ENCODE measurements around the gene DAPK1.
"Not testable (repeated sequence)": the region's sequence is repeated elsewhere in the genome, so short reads cannot be mapped to it uniquely, and the experiment has no call there.

Gene DAPK1

GRCh38 chr9:87499424-87500017, 1.9 kb downstream of the DAPK1 start:
- H3K36me3 ChIP-seq (ENCODE audit: control insufficient read depth, insufficient read depth, low read length) = no peaks in the 10 kb centered on the region
- H3K4me1 ChIP-seq (ENCODE audit: control insufficient read depth, insufficient read depth, low read length) = peaks cover 4% of the 10 kb centered on the region
- H3K9me3 ChIP-seq (ENCODE audit: control insufficient read depth, insufficient read depth, low read length) = no peaks in the 10 kb centered on the region
- H3K27me3 ChIP-seq (ENCODE audit: control insufficient read depth, insufficient read depth, low read length) = peaks cover 4% of the 10 kb centered on the region
- H3K4me3 ChIP-seq (ENCODE audit: low read depth, low read length) = peak overlapping the region; percentile 78
- H3K9ac ChIP-seq (ENCODE audit: low read depth, low read length) = peak overlapping the region; percentile 83

GRCh38 chr9:87500491-87501270, 3.0 kb downstream of the DAPK1 start:
- Histone ChIP-seq H3K36me3 (ENCODE audit: control insufficient read depth, insufficient read depth, low read length) (no peaks in the 10 kb centered on the region), H3K4me3 (ENCODE audit: low read depth, low read length) (no peak overlapping the region), H3K9me3 (ENCODE audit: control insufficient read depth, insufficient read depth, low read length) (no peaks in the 10 kb centered on the region), H3K9ac (ENCODE audit: low read depth, low read length) (no peak overlapping the region), H3K27me3 (ENCODE audit: control insufficient read depth, insufficient read depth, low read length) (peaks cover 4% of the 10 kb centered on the region), H3K4me1 (ENCODE audit: control insufficient read depth, insufficient read depth, low read length) (peaks cover 4% of the 10 kb centered on the region)

DNA sequence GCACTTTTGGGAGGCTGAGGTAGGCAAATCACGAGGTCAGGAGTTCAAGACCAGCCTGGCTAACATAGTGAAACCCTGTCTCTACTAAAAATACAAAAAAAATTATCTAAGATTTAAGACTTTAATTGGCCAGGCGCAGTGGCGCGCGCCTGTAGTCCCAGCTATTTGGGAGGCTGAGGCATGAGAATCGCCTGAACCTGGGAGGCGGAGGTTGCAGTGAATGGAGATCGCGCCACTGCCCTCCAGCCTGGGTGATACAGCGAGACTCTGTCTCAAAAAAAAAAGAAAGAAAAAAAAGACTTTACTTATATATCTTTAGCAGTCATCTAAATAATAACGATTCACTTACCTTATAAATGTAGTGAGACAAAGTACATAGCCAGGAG, 3.6 kb downstream of the DAPK1 start:
- H3K9ac ChIP-seq (ENCODE audit: low read depth, low read length); H3K36me3 ChIP-seq (ENCODE audit: control insufficient read depth, insufficient read depth, low read length); H3K4me3 ChIP-seq (ENCODE audit: low read depth, low read length); H3K4me1 ChIP-seq (ENCODE audit: control insufficient read depth, insufficient read depth, low read length); H3K9me3 ChIP-seq (ENCODE audit: control insufficient read depth, insufficient read depth, low read length); H3K27me3 ChIP-seq (ENCODE audit: control insufficient read depth, insufficient read depth, low read length): not testable (repeated sequence)

- H3K9ac ChIP-seq (ENCODE audit: low read depth, low read length) = no peak overlapping the region
- no peaks in the 10 kb centered on the region for H3K9me3 ChIP-seq (ENCODE audit: control insufficient read depth, insufficient read depth, low read length)
- H3K27me3 ChIP-seq (ENCODE audit: control insufficient read depth, insufficient read depth, low read length) = no peaks in the 10 kb centered on the region
- H3K4me3 ChIP-seq (ENCODE audit: low read depth, low read length) = no peak overlapping the region
- peaks cover 3% of the 10 kb centered on the region for H3K36me3 ChIP-seq (ENCODE audit: control insufficient read depth, insufficient read depth, low read length)
- H3K4me1 ChIP-seq (ENCODE audit: control insufficient read depth, insufficient read depth, low read length) = peaks cover 4% of the 10 kb centered on the region
These were observed 4.1 kb downstream of the DAPK1 start for GRCh38 chr9:87501806-87502205.

DNA sequence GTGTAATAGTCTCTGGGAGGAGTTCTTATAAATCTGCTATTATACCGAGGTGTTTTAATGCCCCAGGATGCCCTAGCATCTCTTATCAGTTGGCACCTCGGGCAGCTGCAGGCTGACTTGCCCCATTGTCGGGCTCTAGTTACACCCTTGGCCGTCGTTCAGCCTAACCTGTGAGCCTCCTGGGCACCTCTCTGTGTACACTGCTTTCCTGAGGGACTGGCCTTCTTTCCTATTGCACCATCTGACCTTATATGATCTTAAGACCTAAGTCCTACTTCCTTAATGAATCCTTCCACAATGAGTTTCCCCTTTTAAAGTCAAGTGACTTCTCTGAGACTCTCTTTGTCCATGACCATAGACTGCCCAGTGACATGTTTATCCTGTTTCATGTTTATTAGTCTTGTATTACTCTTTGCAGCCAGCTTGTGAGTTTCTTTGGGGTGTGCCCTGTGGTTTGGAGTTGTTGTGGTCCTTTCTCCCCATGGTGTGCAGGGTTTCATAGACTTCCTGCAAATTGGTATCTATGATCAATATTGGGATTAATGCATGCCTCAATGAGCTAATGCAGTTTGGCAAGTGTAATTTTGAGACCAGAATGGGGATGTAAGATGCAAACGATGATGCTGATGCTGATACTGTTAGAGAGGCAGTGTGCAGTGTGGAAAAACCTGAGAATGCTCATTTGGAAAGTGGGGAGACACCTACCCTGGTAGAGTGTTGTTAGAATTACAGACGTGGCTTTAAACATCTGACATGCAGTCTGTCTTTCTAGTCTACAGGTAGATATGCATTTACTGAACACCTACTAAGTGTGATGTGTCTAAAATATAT, 4.9 kb downstream of the DAPK1 start:
- H3K9me3 ChIP-seq (ENCODE audit: control insufficient read depth, insufficient read depth, low read length) = no peaks in the 10 kb centered on the region
- H3K4me1 ChIP-seq (ENCODE audit: control insufficient read depth, insufficient read depth, low read length) = peaks cover 4% of the 10 kb centered on the region
- peaks cover 3% of the 10 kb centered on the region for H3K36me3 ChIP-seq (ENCODE audit: control insufficient read depth, insufficient read depth, low read length)
- no peak overlapping the region for H3K9ac ChIP-seq (ENCODE audit: low read depth, low read length)
- H3K27me3 ChIP-seq (ENCODE audit: control insufficient read depth, insufficient read depth, low read length) = no peaks in the 10 kb centered on the region
- no peak overlapping the region for H3K4me3 ChIP-seq (ENCODE audit: low read depth, low read length)

- H3K4me1 ChIP-seq (ENCODE audit: control insufficient read depth, insufficient read depth, low read length) = peaks cover 4% of the 10 kb centered on the region
- H3K4me3 ChIP-seq (ENCODE audit: low read depth, low read length) = no peak overlapping the region
- H3K27me3 ChIP-seq (ENCODE audit: control insufficient read depth, insufficient read depth, low read length) = no peaks in the 10 kb centered on the region
- H3K36me3 ChIP-seq (ENCODE audit: control insufficient read depth, insufficient read depth, low read length) = peaks cover 3% of the 10 kb centered on the region
- H3K9me3 ChIP-seq (ENCODE audit: control insufficient read depth, insufficient read depth, low read length) = no peaks in the 10 kb centered on the region
- H3K9ac ChIP-seq (ENCODE audit: low read depth, low read length) = no peak overlapping the region
These were observed 5.8 kb downstream of the DAPK1 start for GRCh38 chr9:87503430-87503829.

GRCh38 chr9:87503927-87504326, 6.3 kb downstream of the DAPK1 start:
- H3K4me1 ChIP-seq (ENCODE audit: control insufficient read depth, insufficient read depth, low read length) = peaks cover 4% of the 10 kb centered on the region
- no peak overlapping the region for H3K9ac ChIP-seq (ENCODE audit: low read depth, low read length)
- H3K4me3 ChIP-seq (ENCODE audit: low read depth, low read length) = no peak overlapping the region
- H3K27me3 ChIP-seq (ENCODE audit: control insufficient read depth, insufficient read depth, low read length) = no peaks in the 10 kb centered on the region
- peaks cover 3% of the 10 kb centered on the region for H3K36me3 ChIP-seq (ENCODE audit: control insufficient read depth, insufficient read depth, low read length)
- H3K9me3 ChIP-seq (ENCODE audit: control insufficient read depth, insufficient read depth, low read length) = no peaks in the 10 kb centered on the region

GRCh38 chr9:87504938-87505337, 7.3 kb downstream of the DAPK1 start:
- Histone ChIP-seq H3K9ac (ENCODE audit: low read depth, low read length) (no peak overlapping the region), H3K27me3 (ENCODE audit: control insufficient read depth, insufficient read depth, low read length) (no peaks in the 10 kb centered on the region), H3K4me3 (ENCODE audit: low read depth, low read length) (no peak overlapping the region), H3K36me3 (ENCODE audit: control insufficient read depth, insufficient read depth, low read length) (peaks cover 3% of the 10 kb centered on the region), H3K4me1 (ENCODE audit: control insufficient read depth, insufficient read depth, low read length) (peaks cover 4% of the 10 kb centered on the region), H3K9me3 (ENCODE audit: control insufficient read depth, insufficient read depth, low read length) (no peaks in the 10 kb centered on the region)

- peaks cover 4% of the 10 kb centered on the region for H3K4me1 ChIP-seq (ENCODE audit: control insufficient read depth, insufficient read depth, low read length)
- H3K4me3 ChIP-seq (ENCODE audit: low read depth, low read length) = no peak overlapping the region
- no peaks in the 10 kb centered on the region for H3K9me3 ChIP-seq (ENCODE audit: control insufficient read depth, insufficient read depth, low read length)
- H3K9ac ChIP-seq (ENCODE audit: low read depth, low read length) = no peak overlapping the region
- H3K36me3 ChIP-seq (ENCODE audit: control insufficient read depth, insufficient read depth, low read length) = peaks cover 3% of the 10 kb centered on the region
- no peaks in the 10 kb centered on the region for H3K27me3 ChIP-seq (ENCODE audit: control insufficient read depth, insufficient read depth, low read length)
These were observed 8.4 kb downstream of the DAPK1 start for GRCh38 chr9:87505869-87506678.

DNA sequence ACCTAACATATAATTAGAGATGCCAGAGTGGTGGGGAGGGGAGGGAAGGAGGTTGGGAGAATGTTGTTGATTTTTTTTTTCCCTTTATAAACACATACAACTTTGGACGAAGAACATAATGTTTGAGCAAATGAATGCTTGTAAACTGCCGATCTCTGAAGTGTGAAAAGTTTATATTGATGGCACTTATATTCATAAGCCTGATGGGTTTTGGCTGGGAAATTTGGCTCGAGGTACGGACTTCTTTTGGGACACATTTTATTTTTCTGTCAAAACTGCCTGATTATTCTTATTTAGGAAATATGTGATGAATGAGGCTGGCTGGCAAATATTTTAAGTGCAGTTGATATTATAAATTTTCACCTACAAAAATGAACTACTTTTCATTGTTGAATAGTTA, 9.9 kb downstream of the DAPK1 start:
- peaks cover 4% of the 10 kb centered on the region for H3K4me1 ChIP-seq (ENCODE audit: control insufficient read depth, insufficient read depth, low read length)
- H3K9me3 ChIP-seq (ENCODE audit: control insufficient read depth, insufficient read depth, low read length) = no peaks in the 10 kb centered on the region
- no peak overlapping the region for H3K4me3 ChIP-seq (ENCODE audit: low read depth, low read length)
- H3K9ac ChIP-seq (ENCODE audit: low read depth, low read length) = no peak overlapping the region
- no peaks in the 10 kb centered on the region for H3K27me3 ChIP-seq (ENCODE audit: control insufficient read depth, insufficient read depth, low read length)
- H3K36me3 ChIP-seq (ENCODE audit: control insufficient read depth, insufficient read depth, low read length) = peaks cover 5% of the 10 kb centered on the region

DNA sequence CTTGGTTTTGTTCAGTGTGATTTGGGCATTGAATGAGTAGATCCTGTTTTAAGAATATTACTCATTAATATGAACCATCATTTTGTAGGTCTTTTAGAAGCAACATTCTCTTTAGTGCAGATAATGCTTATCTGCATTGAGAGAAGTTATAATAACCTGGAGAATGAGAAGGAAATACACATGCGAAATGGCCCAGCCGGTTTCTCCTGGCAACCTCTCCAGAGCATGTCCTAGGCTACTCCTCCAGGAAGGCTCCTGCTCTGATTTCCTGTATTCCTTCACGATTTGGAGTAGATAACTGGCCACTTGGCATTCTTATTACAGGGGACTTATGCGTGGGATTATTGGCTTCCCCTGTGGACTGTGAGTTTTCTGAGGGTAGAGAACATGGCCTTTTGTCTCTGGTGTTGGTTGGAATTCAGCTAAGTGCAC, 12.6 kb downstream of the DAPK1 start:
- H3K36me3 ChIP-seq (ENCODE audit: control insufficient read depth, insufficient read depth, low read length) = peaks cover 5% of the 10 kb centered on the region
- no peaks in the 10 kb centered on the region for H3K9me3 ChIP-seq (ENCODE audit: control insufficient read depth, insufficient read depth, low read length)
- no peak overlapping the region for H3K9ac ChIP-seq (ENCODE audit: low read depth, low read length)
- no peak overlapping the region for H3K4me3 ChIP-seq (ENCODE audit: low read depth, low read length)
- no peaks in the 10 kb centered on the region for H3K4me1 ChIP-seq (ENCODE audit: control insufficient read depth, insufficient read depth, low read length)
- no peaks in the 10 kb centered on the region for H3K27me3 ChIP-seq (ENCODE audit: control insufficient read depth, insufficient read depth, low read length)
